ENCODE results near the gene TOGARAM1.

Gene TOGARAM1

GRCh38 chr14:44961151-44961553 lies 838 bp upstream of the TOGARAM1 start:
- no peak overlapping the region for H2AFZ ChIP-seq (ENCODE audit: low read length)
- peaks cover 42% of the 10 kb centered on the region for H3K4me1 ChIP-seq (ENCODE audit: insufficient read depth, low read length, severe bottlenecking)
- no peaks in the 10 kb centered on the region for H4K20me1 ChIP-seq (ENCODE audit: insufficient read depth, low read length)
- no peaks in the 10 kb centered on the region for H3K9me2 ChIP-seq (ENCODE audit: low read depth, low read length)
- H3F3A ChIP-seq (ENCODE audit: insufficient read depth, low read length) = no peaks in the 10 kb centered on the region
- H3K79me2 ChIP-seq (ENCODE audit: insufficient read depth, low read length) = peaks cover 76% of the 10 kb centered on the region
- H3K36me3 ChIP-seq (ENCODE audit: insufficient read depth, low read length) = no peaks in the 10 kb centered on the region
- TF ChIP-seq CTCF (IDR thresholded peaks at IDR 0.05; ENCODE audit: low read length) = no peak
- TF ChIP-seq EZH2 (IDR thresholded peaks at IDR 0.05; ENCODE audit: borderline replicate concordance, low read length) = no peak
- peak overlapping the region; percentile 86 for H3K4me3 ChIP-seq (ENCODE audit: low read depth, low read length, poor library complexity, severe bottlenecking)
- H3K9ac ChIP-seq (ENCODE audit: low read length) = peak overlapping the region; percentile 73
- H3K27me3 ChIP-seq (ENCODE audit: insufficient read depth, low read length) = no peaks in the 10 kb centered on the region
- peak overlapping the region; percentile 64 for H3K27ac ChIP-seq (ENCODE audit: low read depth, low read length, poor library complexity, severe bottlenecking)
- peak overlapping the region; percentile 90 for H3K4me2 ChIP-seq (ENCODE audit: low read length)
- H3K9me3 ChIP-seq (ENCODE audit: low read length) = no peaks in the 10 kb centered on the region

GRCh38 chr14:44962334-44963043 lies 499 bp downstream of the TOGARAM1 start:
- H3K4me2 ChIP-seq (ENCODE audit: low read length) = peak overlapping the region; percentile 76
- H3K4me1 ChIP-seq (ENCODE audit: insufficient read depth, low read length, severe bottlenecking) = peaks cover 52% of the 10 kb centered on the region
- H3K36me3 ChIP-seq (ENCODE audit: insufficient read depth, low read length) = no peaks in the 10 kb centered on the region
- H3K9me3 ChIP-seq (ENCODE audit: low read length) = no peaks in the 10 kb centered on the region
- H3F3A ChIP-seq (ENCODE audit: insufficient read depth, low read length) = no peaks in the 10 kb centered on the region
- peak overlapping the region; percentile 76 for H3K9ac ChIP-seq (ENCODE audit: low read length)
- no peaks in the 10 kb centered on the region for H3K9me2 ChIP-seq (ENCODE audit: low read depth, low read length)
- H2AFZ ChIP-seq (ENCODE audit: low read length) = 0 out of 2 replicates have a peak overlapping the region, but pooled peaks have one; percentile 5
- no peaks in the 10 kb centered on the region for H3K27me3 ChIP-seq (ENCODE audit: insufficient read depth, low read length)
- peak overlapping the region; percentile 86 for H3K4me3 ChIP-seq (ENCODE audit: low read depth, low read length, poor library complexity, severe bottlenecking)
- H3K27ac ChIP-seq (ENCODE audit: low read depth, low read length, poor library complexity, severe bottlenecking) = peak overlapping the region; percentile 69
- TF ChIP-seq EZH2 (IDR thresholded peaks at IDR 0.05; ENCODE audit: borderline replicate concordance, low read length) (no peak), CTCF (IDR thresholded peaks at IDR 0.05; ENCODE audit: low read length) (no peak)
- H3K79me2 ChIP-seq (ENCODE audit: insufficient read depth, low read length) = peaks cover 76% of the 10 kb centered on the region
- H4K20me1 ChIP-seq (ENCODE audit: insufficient read depth, low read length) = no peaks in the 10 kb centered on the region

GRCh38 chr14:44963044-44963528 lies 1.1 kb downstream of the TOGARAM1 start:
- H3K36me3 ChIP-seq (ENCODE audit: insufficient read depth, low read length) = no peaks in the 10 kb centered on the region
- TF ChIP-seq CTCF (IDR thresholded peaks at IDR 0.05; ENCODE audit: low read length) = no peak
- H3F3A ChIP-seq (ENCODE audit: insufficient read depth, low read length) = no peaks in the 10 kb centered on the region
- H4K20me1 ChIP-seq (ENCODE audit: insufficient read depth, low read length) = no peaks in the 10 kb centered on the region
- H3K9me2 ChIP-seq (ENCODE audit: low read depth, low read length) = no peaks in the 10 kb centered on the region
- H3K4me2 ChIP-seq (ENCODE audit: low read length) = peak overlapping the region; percentile 76
- H3K9me3 ChIP-seq (ENCODE audit: low read length) = no peaks in the 10 kb centered on the region
- H3K27me3 ChIP-seq (ENCODE audit: insufficient read depth, low read length) = no peaks in the 10 kb centered on the region
- H2AFZ ChIP-seq (ENCODE audit: low read length) = no peak overlapping the region
- H3K4me3 ChIP-seq (ENCODE audit: low read depth, low read length, poor library complexity, severe bottlenecking) = peak overlapping the region; percentile 86
- H3K79me2 ChIP-seq (ENCODE audit: insufficient read depth, low read length) = peaks cover 76% of the 10 kb centered on the region
- peak overlapping the region; percentile 69 for H3K27ac ChIP-seq (ENCODE audit: low read depth, low read length, poor library complexity, severe bottlenecking)
- H3K9ac ChIP-seq (ENCODE audit: low read length) = peak overlapping the region; percentile 76
- peaks cover 56% of the 10 kb centered on the region for H3K4me1 ChIP-seq (ENCODE audit: insufficient read depth, low read length, severe bottlenecking)

Measured in OCI-LY1 (cell line).